Gastroesophageal sphincter (tissue), 3 donors: Measurements from ENCODE around the gene CELSR3.

ENCODE experiments used
- POLR2AphosphoS5 ChIP-seq: sonication (generic); formaldehyde crosslinking; IDR thresholded peaks from one replicate; pipeline ENCODE4 v1.6.1; 2017; ENCODE audit warnings: antibody characterized with exemption
- TF ChIP-seq, protein P1 (sequence below), 4 experiments: fragments of 200-600 bp in 2 of 4; fragments of 450-650 bp in 2 of 4; sonication (generic) in 1 of 4; IDR thresholded peaks; one replicate each; pipeline ENCODE4 v1.5.1; 2017 to 2019; ENCODE audit warnings: antibody characterized with exemption in 4 of 4, mild to moderate bottlenecking in 2 of 4, moderate library complexity in 2 of 4

DNA sequence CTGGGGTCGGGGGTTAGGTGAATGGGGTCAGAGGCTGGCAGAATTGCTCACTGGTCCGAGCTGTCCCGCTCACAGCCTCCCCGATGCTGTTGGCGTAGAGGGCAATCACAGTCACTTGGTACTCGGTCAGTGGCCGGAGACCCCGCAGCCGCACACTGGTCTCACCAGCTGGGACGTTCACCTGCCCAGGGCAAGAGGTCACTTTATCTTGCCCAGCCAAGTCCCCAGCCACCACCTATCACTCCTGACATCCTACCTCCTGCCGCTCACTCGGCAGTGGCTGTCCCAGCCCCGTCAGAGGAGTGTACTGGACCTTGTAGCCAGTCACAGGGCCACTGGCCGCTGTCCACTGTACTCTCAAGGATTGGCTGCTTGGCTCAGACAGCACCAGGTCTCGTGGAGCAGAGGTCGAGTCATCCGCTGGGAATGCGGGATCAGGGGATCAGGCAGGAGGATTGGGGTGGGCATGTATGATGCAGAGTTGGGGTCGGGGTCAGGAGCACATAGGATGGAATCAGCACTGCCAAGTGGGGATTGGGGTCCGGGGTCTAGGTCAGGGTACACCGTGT is 70.1 kb downstream of the CELSR3 start:
- no peak for TF ChIP-seq POLR2AphosphoS5
- TF ChIP-seq, protein P1, sequence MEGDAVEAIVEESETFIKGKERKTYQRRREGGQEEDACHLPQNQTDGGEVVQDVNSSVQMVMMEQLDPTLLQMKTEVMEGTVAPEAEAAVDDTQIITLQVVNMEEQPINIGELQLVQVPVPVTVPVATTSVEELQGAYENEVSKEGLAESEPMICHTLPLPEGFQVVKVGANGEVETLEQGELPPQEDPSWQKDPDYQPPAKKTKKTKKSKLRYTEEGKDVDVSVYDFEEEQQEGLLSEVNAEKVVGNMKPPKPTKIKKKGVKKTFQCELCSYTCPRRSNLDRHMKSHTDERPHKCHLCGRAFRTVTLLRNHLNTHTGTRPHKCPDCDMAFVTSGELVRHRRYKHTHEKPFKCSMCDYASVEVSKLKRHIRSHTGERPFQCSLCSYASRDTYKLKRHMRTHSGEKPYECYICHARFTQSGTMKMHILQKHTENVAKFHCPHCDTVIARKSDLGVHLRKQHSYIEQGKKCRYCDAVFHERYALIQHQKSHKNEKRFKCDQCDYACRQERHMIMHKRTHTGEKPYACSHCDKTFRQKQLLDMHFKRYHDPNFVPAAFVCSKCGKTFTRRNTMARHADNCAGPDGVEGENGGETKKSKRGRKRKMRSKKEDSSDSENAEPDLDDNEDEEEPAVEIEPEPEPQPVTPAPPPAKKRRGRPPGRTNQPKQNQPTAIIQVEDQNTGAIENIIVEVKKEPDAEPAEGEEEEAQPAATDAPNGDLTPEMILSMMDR (IDR thresholded peaks at IDR 0.05) = no peak
